MCF 10A (cell line): Measurements from ENCODE around the gene KLHL3. TPM values are rescaled to one million over a fixed set of nuclear protein-coding genes. Genes with fewer than 3 reads are reported as not detected.

Experiments used
- BruUV-seq: library from RNA; stranded (reverse); fragments of 400-500 nt; replicated peaks from 2 replicates; lab custom pipeline; 2021; lab: Mats Ljungman, UMichigan
- CTCF ChIA-PET: fragments of 300-600 bp; sonication (Branson Sonifier 250); formaldehyde crosslinking; extraction: SDS; loops from one replicate; lab custom pipeline; 2021; ENCODE audit warnings: antibody characterized with exemption, inconsistent platforms; lab: Yijun Ruan, JAX
- POLR2A ChIA-PET: fragments of 300-600, 350-650 bp; sonication (Branson Sonifier 250); formaldehyde crosslinking; extraction: SDS; loops from one replicate; lab custom pipeline; 2020; ENCODE audit warnings: antibody characterized with exemption, inconsistent platforms; lab: Yijun Ruan, JAX
- DNase-seq: peaks from one replicate; pipeline ENCODE4 v3.0.0-alpha.2; 2018; ENCODE audit not compliant: unreplicated experiment
- H3K27ac Mint-ChIP-seq: one replicate; pipeline ENCODE4 v1.8.0; 2022; ENCODE audit warnings: mild to moderate bottlenecking, low read depth, mixed read lengths; ENCODE audit not compliant: unreplicated experiment
- H3K27me3 Mint-ChIP-seq: one replicate; pipeline ENCODE4 v1.8.0; 2022; ENCODE audit warnings: mixed read lengths; ENCODE audit not compliant: insufficient read depth, unreplicated experiment
- H3K36me3 Mint-ChIP-seq: one replicate; pipeline ENCODE4 v1.8.0; 2022; ENCODE audit warnings: mild to moderate bottlenecking, moderate library complexity, mixed read lengths; ENCODE audit not compliant: insufficient read depth, unreplicated experiment
- H3K4me1 Mint-ChIP-seq: one replicate; pipeline ENCODE4 v1.8.0; 2022; ENCODE audit warnings: mixed read lengths; ENCODE audit not compliant: insufficient read depth, unreplicated experiment
- H3K4me3 Mint-ChIP-seq: one replicate; pipeline ENCODE4 v1.8.0; 2022; ENCODE audit warnings: mild to moderate bottlenecking, moderate library complexity, mixed read lengths; ENCODE audit not compliant: unreplicated experiment
- H3K9me3 Mint-ChIP-seq: one replicate; pipeline ENCODE4 v1.8.0; 2022; ENCODE audit warnings: mixed read lengths; ENCODE audit not compliant: unreplicated experiment
- CTCF ChIP-seq: fragments of 200-600 bp; IDR thresholded peaks from one replicate; pipeline ENCODE4 v1.8.0; 2022; ENCODE audit warnings: antibody characterized with exemption, mild to moderate bottlenecking; ENCODE audit not compliant: unreplicated experiment
- intact Hi-C: fragments of 100-400 bp; cut with micrococcal nuclease; formaldehyde crosslinking; loops from 2 replicates; pipeline ENCODE4 v1.14.1; 2022
- total RNA-seq: library from RNA; stranded (reverse); gene quantifications from 2 replicates; pipeline ENCODE4 v1.2.3, GENCODE V29; 2022

KLHL3 gene
- total RNA-seq, 1 experiment from 2014 or later, result 0.49 TPM

- DNase-seq, result no peak
- Mint-ChIP-seq H3K9me3 (no peaks in the 10 kb centered on the region), H3K27me3 (peaks cover 19% of the 10 kb centered on the region), H3K27ac (no peak overlapping the region), H3K36me3 (no peaks in the 10 kb centered on the region), H3K4me1 (no peaks in the 10 kb centered on the region), H3K4me3 (no peak overlapping the region)
- intact Hi-C loops, result no loop called here
- CTCF ChIA-PET, result interaction anchor here (0.6 to 0.7 kb wide), 2 partner anchors 31 to 53 kb away, joined by 3 to 5 read pairs; no protein-coding TSS in a partner anchor
- POLR2A ChIA-PET, result no interaction called here
- TF ChIP-seq CTCF, result no peak
- BruUV-seq, result no TSS peak
Measured at GRCh38 chr5:137689306-137689705, 46.6 kb downstream of the KLHL3 start.

GRCh38 chr5:137688210-137688840, 47.6 kb downstream of the KLHL3 start:
- TF ChIP-seq CTCF, result no peak
- no TSS peak for BruUV-seq
- no peak overlapping the region for H3K27ac Mint-ChIP-seq
- H3K9me3 Mint-ChIP-seq, result no peaks in the 10 kb centered on the region
- POLR2A ChIA-PET, result interaction anchor here (0.6 kb wide), 1 partner anchor 9 kb away, joined by 3 read pairs; no protein-coding TSS in a partner anchor
- H3K4me3 Mint-ChIP-seq, result no peak overlapping the region
- H3K36me3 Mint-ChIP-seq, result no peaks in the 10 kb centered on the region
- CTCF ChIA-PET, result interaction anchor here (0.7 kb wide), 1 partner anchor 54 kb away, joined by 5 read pairs; no protein-coding TSS in a partner anchor
- no peaks in the 10 kb centered on the region for H3K4me1 Mint-ChIP-seq
- no peak for DNase-seq
- H3K27me3 Mint-ChIP-seq, result peaks cover 29% of the 10 kb centered on the region
- intact Hi-C loops, result no loop called here

- no peaks in the 10 kb centered on the region for H3K4me1 Mint-ChIP-seq
- H3K4me3 Mint-ChIP-seq, result no peak overlapping the region
- peaks cover 54% of the 10 kb centered on the region for H3K27me3 Mint-ChIP-seq
- no peak overlapping the region for H3K27ac Mint-ChIP-seq
- ChIA-PET POLR2A (no interaction called here), CTCF (interaction anchor here (0.8 to 3.0 kb wide), 3 partner anchors 24 to 57 kb away, joined by 3 to 11 read pairs (median 9); no protein-coding TSS in a partner anchor)
- intact Hi-C loops, result no loop called here
- no peaks in the 10 kb centered on the region for H3K36me3 Mint-ChIP-seq
- BruUV-seq, result no TSS peak
- TF ChIP-seq CTCF, result no peak
- DNase-seq, result no peak
- H3K9me3 Mint-ChIP-seq, result no peaks in the 10 kb centered on the region
Measured at GRCh38 chr5:137684761-137685160, 51.1 kb downstream of the KLHL3 start.

- intact Hi-C loops, result no loop called here
- Mint-ChIP-seq H3K27ac (no peak overlapping the region), H3K9me3 (no peaks in the 10 kb centered on the region), H3K4me3 (no peak overlapping the region), H3K4me1 (no peaks in the 10 kb centered on the region), H3K27me3 (peaks cover 64% of the 10 kb centered on the region), H3K36me3 (no peaks in the 10 kb centered on the region)
- TF ChIP-seq CTCF, result no peak
- DNase-seq, result no peak
- POLR2A ChIA-PET, result no interaction called here
- BruUV-seq, result no TSS peak
- CTCF ChIA-PET, result interaction anchor here (0.6 to 0.8 kb wide), 2 partner anchors 20 to 100 kb away, joined by 3 read pairs; no protein-coding TSS in a partner anchor
Measured at GRCh38 chr5:137681191-137681590, 54.7 kb downstream of the KLHL3 start.
